Memory B cell (primary cell): ENCODE data around the gene KLK3.
"Not testable (repeated sequence)": the region's sequence is repeated elsewhere in the genome, so short reads cannot be mapped to it uniquely, and the experiment has no call there.

Experiments used
- ATAC-seq: fragments of 150-1000 bp; cut with Tn5 transposase; 2 replicates; pipeline ENCODE4 v1.10.0; 2021; ENCODE audit warnings: low read depth, mild to moderate bottlenecking, moderate library complexity
- DNase-seq, 2 donors: peaks; one replicate each; pipeline ENCODE4 v3.0.0; 2022; ENCODE audit warnings: low spot score in 2 of 2
- H3K27ac Mint-ChIP-seq: one replicate; pipeline ENCODE4 v1.8.0; 2022; ENCODE audit warnings: mild to moderate bottlenecking, moderate library complexity, mixed read lengths
- H3K27me3 Mint-ChIP-seq: one replicate; pipeline ENCODE4 v1.8.0; 2022; ENCODE audit warnings: mixed read lengths
- H3K36me3 Mint-ChIP-seq: one replicate; pipeline ENCODE4 v1.8.0; 2022; ENCODE audit warnings: mild to moderate bottlenecking, mixed read lengths
- H3K4me1 Mint-ChIP-seq: one replicate; pipeline ENCODE4 v1.8.0; 2022; ENCODE audit warnings: mixed read lengths
- H3K4me3 Mint-ChIP-seq: one replicate; pipeline ENCODE4 v1.8.0; 2022; ENCODE audit warnings: mild to moderate bottlenecking, moderate library complexity, mixed read lengths
- H3K9me3 Mint-ChIP-seq: one replicate; pipeline ENCODE4 v1.8.0; 2022; ENCODE audit warnings: mixed read lengths

The KLK3 gene

DNA sequence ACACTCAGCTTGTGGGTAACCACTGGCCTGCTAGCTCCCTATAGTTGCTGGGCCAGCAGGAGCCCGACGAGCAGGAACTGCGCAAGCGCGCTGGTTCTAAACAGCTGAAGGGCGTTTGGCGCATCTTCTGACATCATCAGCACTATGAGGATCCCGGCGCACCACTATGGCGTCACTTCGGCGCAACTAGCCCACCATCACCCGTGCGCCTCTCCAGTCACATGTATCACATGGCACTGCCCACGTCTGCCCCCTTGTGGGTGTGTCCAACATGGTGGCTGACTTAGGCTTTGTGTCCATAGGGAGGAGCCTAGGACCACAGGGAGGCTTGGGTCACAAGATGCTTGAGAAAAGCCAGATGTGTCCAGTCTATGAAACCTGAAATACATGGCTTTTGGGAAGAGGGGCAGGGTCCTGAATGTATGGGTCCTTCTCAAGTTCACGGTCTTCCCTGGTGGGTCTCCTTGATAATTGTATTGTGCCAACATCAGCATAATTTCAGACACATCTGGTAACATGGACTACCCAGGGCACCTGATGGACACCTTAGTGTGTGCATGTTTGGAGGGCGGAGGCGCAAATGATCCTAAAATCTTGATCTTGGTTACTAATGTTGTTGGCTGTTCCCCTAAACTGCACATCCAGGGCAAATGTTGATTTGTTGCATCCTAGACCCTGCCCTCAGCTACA lies 38.5 kb downstream of the KLK3 start:
- Mint-ChIP-seq H3K27ac (no peak overlapping the region), H3K9me3 (peaks cover 4% of the 10 kb centered on the region), H3K4me1 (peaks cover 34% of the 10 kb centered on the region), H3K27me3 (no peaks in the 10 kb centered on the region), H3K4me3 (no peak overlapping the region), H3K36me3 (peaks cover 3% of the 10 kb centered on the region)
- no peak for DNase-seq
- ATAC-seq: no peak

DNA sequence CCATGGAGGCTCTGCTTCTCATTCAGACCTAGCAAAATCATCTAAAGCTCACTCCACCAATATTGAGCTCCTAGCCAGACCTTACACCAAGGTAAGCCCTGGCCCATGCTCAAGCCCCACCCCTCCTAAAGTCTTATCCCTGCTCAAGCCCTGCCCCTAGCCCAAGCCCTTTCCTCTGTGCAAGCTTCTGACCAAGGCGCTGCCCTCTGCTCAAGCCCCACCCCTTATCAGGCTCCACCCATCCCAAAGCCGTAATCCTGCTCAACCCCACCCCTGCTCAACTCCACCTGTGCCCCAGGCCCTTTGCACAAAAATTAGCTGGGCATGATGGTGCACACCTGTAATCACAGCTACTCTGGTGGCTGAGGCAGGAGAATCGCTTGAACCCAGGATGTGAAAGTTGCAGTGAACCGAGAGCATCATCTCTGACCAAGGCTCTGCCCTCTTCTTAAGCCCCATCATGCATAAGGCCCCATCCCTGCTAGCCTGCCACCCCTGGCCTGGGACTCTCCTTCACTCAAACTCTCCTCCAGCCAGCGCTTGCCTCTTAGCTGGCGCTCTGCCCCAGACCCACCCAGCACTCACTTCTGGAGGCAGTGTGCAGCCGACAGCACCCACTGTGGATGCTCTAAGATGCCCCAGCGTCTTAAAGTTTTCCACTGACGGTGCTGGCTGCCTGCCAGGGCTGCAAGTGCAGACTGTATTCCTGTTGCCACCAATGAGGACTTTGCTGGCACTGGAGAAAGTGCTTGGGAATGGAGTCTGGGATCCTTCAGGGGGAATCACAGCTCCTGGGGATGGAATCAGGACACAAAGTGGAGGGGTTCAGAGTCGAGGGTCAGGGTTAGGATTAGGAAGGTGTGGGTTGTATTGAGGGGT lies 40.0 kb downstream of the KLK3 start:
- H3K4me3 Mint-ChIP-seq: no peak overlapping the region

DNA sequence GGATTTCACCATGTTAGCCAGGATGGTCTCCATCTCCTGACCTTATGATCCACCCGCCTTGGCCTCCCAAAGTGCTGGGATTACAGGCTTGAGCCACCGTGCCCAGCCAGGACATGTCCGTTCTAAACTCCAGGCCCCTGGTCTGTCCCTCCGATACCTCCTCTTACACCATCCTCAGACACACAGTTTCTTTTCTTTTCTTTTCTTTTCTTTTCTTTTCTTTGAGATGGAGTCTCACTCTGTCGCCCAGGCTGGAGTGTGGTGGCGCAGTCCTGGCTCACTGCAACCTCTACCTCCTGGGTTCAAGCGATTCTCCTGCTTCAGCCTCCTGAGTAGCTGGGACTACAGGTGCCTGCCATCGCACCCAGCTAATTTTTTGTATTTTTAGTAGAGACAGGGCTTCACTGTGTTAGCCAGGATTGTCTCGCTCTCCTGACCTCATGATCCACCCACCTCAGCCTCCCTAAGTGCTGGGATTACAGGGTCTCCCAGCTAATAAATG lies 41.4 kb downstream of the KLK3 start:
- H3K9me3 Mint-ChIP-seq, H3K4me3 Mint-ChIP-seq, ATAC-seq, H3K36me3 Mint-ChIP-seq, H3K27me3 Mint-ChIP-seq, DNase-seq: not testable (repeated sequence)
- peak overlapping the region; percentile 97 for H3K27ac Mint-ChIP-seq
- peaks cover 28% of the 10 kb centered on the region for H3K4me1 Mint-ChIP-seq

More for the DNA sequence above, 40.0 kb downstream of the KLK3 start:
- H3K4me1 Mint-ChIP-seq: peaks cover 33% of the 10 kb centered on the region
- H3K9me3 Mint-ChIP-seq: peaks cover 4% of the 10 kb centered on the region
- H3K36me3 Mint-ChIP-seq: peaks cover 3% of the 10 kb centered on the region
- ATAC-seq (no peak), DNase-seq (no peak)
- peak overlapping the region; percentile 79 for H3K27ac Mint-ChIP-seq
- no peaks in the 10 kb centered on the region for H3K27me3 Mint-ChIP-seq

DNA sequence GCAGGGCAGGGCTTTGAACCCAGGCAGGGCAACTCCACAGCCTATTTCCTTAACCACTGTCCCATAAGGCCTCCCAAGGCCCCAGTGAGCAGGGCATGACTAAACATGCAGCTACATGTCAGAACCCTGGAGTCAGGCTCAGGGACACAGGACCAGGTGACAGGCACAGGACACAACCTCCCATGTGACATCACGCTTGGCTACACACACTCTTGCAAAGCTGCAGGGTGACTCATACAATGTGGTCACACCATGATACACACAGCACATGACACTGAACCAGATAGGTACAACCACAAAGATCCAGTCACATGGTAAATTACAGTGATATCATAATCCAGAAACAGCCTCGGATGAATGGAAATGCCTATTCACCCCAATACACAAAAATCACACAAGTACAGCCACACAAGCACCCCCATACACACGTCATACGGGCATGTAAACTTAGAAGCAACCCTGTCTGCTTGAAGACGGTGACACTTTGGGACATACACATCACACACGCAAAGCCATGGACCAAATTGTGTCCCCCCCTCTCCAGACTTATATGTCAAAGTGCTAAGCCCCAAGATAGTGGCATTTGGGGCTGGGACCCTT lies 42.0 kb downstream of the KLK3 start:
- peaks cover 3% of the 10 kb centered on the region for H3K36me3 Mint-ChIP-seq
- H3K9me3 Mint-ChIP-seq: peaks cover 4% of the 10 kb centered on the region
- H3K27ac Mint-ChIP-seq: peak overlapping the region; percentile 97
- ATAC-seq: peak; percentile 87
- no peaks in the 10 kb centered on the region for H3K27me3 Mint-ChIP-seq
- peaks cover 25% of the 10 kb centered on the region for H3K4me1 Mint-ChIP-seq
- DNase-seq: peak; percentile 60 to 77
- H3K4me3 Mint-ChIP-seq: peak overlapping the region; percentile 54

DNA sequence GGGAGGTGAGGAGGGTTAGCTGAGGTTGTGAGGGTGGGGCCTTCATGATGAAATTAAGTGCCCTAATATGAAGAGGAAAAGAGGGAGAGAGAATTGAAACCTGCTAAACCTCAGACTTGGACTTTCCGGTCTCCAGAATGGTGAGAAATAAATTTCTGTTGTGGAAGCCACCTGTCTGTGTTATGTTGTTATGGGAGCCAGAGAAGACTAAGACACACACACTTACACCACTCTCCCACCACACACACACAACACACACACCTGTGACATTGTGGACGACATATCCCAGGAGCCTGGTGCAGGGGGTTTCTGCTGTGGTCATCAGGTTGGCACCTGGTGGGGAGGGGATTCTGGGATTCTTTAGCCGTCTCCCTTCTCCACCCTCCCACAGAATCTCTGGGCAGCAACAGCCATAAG lies 42.5 kb downstream of the KLK3 start:
- Mint-ChIP-seq H3K4me1 (peaks cover 25% of the 10 kb centered on the region), H3K27ac (peak overlapping the region; percentile 97), H3K4me3 (peak overlapping the region; percentile 54), H3K36me3 (peaks cover 3% of the 10 kb centered on the region), H3K27me3 (no peaks in the 10 kb centered on the region), H3K9me3 (peaks cover 4% of the 10 kb centered on the region)
- DNase-seq: peak in 1 of 2 donors; percentile 36
- ATAC-seq: peak; percentile 46

DNA sequence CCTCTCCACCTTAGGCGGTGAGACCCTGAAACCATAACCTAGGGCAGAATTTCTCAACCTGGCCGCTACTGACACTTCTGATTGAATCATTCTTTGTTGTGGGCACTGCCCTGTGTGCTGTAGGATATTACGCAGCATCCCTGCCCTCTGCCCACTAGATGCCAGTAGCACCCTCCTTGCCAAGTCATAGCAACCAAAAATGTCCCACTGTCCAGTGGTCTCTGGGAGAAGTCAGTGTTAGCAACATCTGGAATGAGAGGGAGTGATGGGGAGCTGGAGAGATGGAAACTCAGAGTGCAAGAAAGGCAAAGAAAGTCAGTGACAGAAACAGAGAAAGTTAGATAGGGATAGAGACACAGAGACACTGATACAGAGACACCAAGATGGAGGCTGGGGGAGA lies 42.9 kb downstream of the KLK3 start:
- peaks cover 25% of the 10 kb centered on the region for H3K4me1 Mint-ChIP-seq
- ATAC-seq (no peak), DNase-seq (no peak)
- H3K4me3 Mint-ChIP-seq: no peak overlapping the region
- H3K9me3 Mint-ChIP-seq: peaks cover 4% of the 10 kb centered on the region
- H3K36me3 Mint-ChIP-seq: peaks cover 3% of the 10 kb centered on the region
- no peaks in the 10 kb centered on the region for H3K27me3 Mint-ChIP-seq
- peak overlapping the region; percentile 97 for H3K27ac Mint-ChIP-seq

DNA sequence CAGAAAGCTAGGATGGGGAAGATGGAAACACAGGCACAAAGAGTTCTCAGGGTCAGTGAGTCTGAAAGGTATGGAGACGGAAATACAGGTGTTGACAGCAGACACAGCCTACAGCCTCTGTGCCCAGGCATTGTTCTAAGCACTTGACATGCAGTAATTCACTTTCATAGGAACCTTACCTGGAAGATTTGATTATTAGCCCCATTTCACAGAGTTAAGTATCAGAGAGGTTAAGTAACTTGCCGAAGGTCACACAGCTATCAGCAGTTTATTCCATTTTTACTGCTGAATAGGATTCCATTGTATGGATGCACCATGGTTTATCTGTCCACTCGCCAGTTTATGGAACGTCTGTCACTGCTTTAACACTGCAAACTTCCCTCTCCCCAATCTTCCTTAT lies 43.3 kb downstream of the KLK3 start:
- Mint-ChIP-seq H3K4me3 (no peak overlapping the region), H3K9me3 (peaks cover 4% of the 10 kb centered on the region), H3K27me3 (no peaks in the 10 kb centered on the region), H3K27ac (peak overlapping the region; percentile 97), H3K36me3 (peaks cover 3% of the 10 kb centered on the region), H3K4me1 (peaks cover 25% of the 10 kb centered on the region)
- DNase-seq: no peak
- no peak for ATAC-seq

DNA sequence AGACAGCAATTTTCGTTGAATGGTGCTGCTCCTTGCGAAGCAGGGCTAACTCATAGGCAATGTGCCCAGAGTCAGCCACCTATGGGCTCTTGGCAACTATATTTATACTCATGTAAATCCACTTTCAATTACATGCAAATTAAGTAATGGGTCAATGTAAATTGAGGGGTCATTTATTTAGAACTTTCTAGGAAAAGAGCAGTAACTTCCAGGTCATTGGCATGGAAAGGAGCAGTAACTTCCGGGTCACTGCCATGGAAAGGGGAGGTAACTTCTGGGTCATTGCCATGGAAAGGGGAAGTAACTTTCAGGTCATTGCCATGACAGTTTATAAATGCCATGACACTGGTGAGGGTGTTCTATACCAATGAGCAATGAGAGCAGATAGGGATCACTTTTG lies 44.9 kb downstream of the KLK3 start:
- Mint-ChIP-seq H3K9me3 (peaks cover 4% of the 10 kb centered on the region), H3K4me1 (peaks cover 25% of the 10 kb centered on the region), H3K27me3 (no peaks in the 10 kb centered on the region), H3K36me3 (peaks cover 3% of the 10 kb centered on the region), H3K27ac (peak overlapping the region; percentile 67), H3K4me3 (no peak overlapping the region)
- DNase-seq: no peak
- ATAC-seq: no peak

DNA sequence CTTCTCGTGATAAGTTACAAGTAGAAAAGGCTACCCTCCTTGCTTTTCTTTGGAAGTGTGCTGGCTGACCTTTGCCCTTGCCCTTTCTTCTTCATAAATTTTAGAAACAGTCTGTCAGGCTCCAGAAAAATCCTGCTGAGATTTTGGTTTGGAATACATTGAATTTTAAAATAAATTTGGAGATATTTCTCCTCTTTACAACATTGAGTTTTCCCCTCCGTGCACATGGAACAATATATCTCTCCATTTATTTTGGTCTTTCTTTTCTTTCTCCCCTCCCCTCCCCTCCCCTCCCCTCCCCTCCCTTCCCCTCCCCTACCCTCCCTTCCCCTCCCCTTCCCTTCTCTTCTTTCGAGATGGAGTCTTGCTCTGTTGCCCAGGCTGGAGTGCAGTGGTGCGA lies 47.9 kb downstream of the KLK3 start:
- H3K27ac Mint-ChIP-seq: no peak overlapping the region
- H3K4me3 Mint-ChIP-seq: no peak overlapping the region
- H3K4me1 Mint-ChIP-seq: peaks cover 8% of the 10 kb centered on the region
- ATAC-seq: no peak
- peaks cover 4% of the 10 kb centered on the region for H3K27me3 Mint-ChIP-seq
- no peak for DNase-seq
- H3K36me3 Mint-ChIP-seq: no peaks in the 10 kb centered on the region
- H3K9me3 Mint-ChIP-seq: no peaks in the 10 kb centered on the region

DNA sequence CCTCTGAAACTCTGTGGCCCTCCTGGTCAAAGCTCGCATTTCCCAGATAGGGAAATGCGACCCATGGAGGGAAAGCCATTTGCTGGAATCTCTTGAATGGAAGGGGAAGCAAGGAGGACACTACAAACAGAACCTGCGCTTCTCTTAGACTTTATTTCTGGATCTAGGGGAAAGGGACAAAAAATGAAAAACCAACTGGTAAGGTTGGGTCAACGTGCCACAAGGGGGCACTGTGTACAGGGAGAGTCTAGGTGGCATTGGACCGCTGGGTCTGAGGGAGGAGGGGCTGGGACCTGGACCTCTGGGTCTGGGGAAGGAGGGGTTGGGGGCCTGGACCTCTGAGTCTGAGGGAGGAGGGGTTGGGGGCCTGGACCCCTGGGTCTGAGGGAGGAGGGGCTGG lies 51.5 kb downstream of the KLK3 start:
- Mint-ChIP-seq H3K4me3 (no peak overlapping the region), H3K9me3 (no peaks in the 10 kb centered on the region), H3K36me3 (no peaks in the 10 kb centered on the region), H3K27ac (no peak overlapping the region), H3K27me3 (peaks cover 24% of the 10 kb centered on the region), H3K4me1 (peaks cover 6% of the 10 kb centered on the region)
- DNase-seq (no peak), ATAC-seq (no peak)

DNA sequence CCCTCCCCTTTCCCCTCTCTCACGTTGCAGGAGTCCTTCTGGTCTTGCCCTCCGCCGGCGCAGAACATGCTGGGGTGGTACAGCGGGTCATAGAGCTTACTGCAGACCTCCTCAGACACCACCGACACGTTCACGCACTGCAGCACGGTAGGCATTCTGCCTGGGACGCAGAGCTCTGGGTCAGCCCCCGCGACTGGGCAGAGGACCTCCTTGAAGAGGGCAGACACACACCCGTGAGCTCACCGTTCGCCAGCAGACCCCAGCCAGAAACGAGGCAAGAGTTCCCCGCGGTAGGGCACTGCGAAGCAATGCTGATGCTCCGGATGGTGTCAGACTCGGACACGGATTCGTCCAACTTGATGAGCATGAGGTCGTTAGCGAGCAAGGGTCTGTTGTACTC lies 53.6 kb downstream of the KLK3 start:
- Mint-ChIP-seq H3K36me3 (no peaks in the 10 kb centered on the region), H3K27me3 (peaks cover 31% of the 10 kb centered on the region), H3K9me3 (no peaks in the 10 kb centered on the region), H3K4me3 (no peak overlapping the region), H3K27ac (no peak overlapping the region), H3K4me1 (peaks cover 8% of the 10 kb centered on the region)
- DNase-seq (no peak), ATAC-seq (no peak)

DNA sequence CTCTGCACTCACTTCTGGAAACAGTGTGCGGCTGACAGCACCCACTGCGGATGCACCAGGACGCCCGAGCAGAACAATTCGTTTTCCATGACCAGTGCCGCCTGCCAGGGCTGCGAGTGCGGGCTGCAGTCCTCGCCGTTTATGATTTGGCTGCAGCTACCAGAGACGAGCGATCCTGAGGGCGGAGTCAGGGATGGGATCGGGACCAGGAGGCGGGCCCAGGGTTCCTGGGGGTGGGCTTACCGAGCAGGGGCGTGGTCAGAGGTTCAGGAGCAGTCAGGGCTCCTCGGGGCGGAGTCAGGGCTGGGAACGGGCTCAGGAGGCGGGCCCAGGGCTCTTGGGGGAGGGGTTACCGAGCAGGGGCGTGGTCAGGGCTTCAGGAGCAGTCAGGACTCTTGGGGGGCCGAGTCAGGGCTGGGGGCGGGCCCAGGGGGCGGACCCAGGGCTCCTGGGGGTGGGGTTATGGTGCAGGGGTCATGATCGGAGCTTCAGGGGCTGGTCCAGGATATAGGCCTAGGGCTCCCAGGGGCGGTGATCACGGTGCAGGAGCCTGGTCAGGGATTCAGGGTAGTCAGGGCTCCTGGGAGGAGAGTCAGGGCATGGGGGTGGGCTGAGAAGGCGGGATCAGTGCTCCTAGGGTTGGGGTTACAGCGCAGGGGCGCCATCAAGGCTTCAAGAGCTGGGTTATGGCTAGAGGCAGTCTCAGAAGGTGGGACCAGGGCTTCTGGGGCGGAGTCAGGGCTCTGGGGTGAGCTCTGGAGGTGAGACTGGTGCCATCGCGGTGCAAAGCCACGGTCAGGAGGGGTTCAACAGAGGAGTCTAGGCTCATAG lies 54.7 kb downstream of the KLK3 start:
- DNase-seq (no peak), ATAC-seq (peak; percentile 65)
- Mint-ChIP-seq H3K4me3 (peak overlapping the region; percentile 65), H3K36me3 (no peaks in the 10 kb centered on the region), H3K4me1 (peaks cover 8% of the 10 kb centered on the region), H3K27me3 (peaks cover 31% of the 10 kb centered on the region), H3K9me3 (no peaks in the 10 kb centered on the region), H3K27ac (no peak overlapping the region)
